HepG2 (cell line): ENCODE measurements around the gene TK1. TPM values are rescaled to one million over a fixed set of nuclear protein-coding genes. Genes with fewer than 3 reads are reported as not detected.

Source experiments
- ATAC-seq: fragments of 200-7000 bp; cut with Tn5 transposase; 3 replicates; pipeline ENCODE4 v1.9.1; 2020; ENCODE audit warnings: mild to moderate bottlenecking, moderate library complexity
- BruUV-seq: library from RNA; stranded (reverse); fragments of 400-500 nt; replicated peaks from 2 replicates; lab custom pipeline; 2021; lab: Mats Ljungman, UMichigan
- CTCF ChIA-PET: fragments of 300-600 bp; formaldehyde crosslinking; extraction: SDS; loops from one replicate; lab custom pipeline; 2021; ENCODE audit warnings: low total read pairs, inconsistent platforms, low intra/inter-chr PET ratio; lab: Yijun Ruan, JAX
- POLR2A ChIA-PET: fragments of 350-600 bp; sonication (Branson Sonifier 250); formaldehyde crosslinking; loops from one replicate; lab custom pipeline; 2020; ENCODE audit warnings: antibody characterized with exemption, inconsistent platforms; lab: Yijun Ruan, JAX
- DNase-seq: peaks from one replicate; pipeline ENCODE4 v3.0.0-alpha.2; 2015; ENCODE audit warnings: low spot score
- FAIRE-seq: peaks from 3 replicates; lab custom pipeline; 2011; peaks lifted over from hg19 to GRCh38; lab: Jason Lieb, UNC
- H2AFZ ChIP-seq: one replicate; pipeline ENCODE4 v1.6.1; 2011; ENCODE audit warnings: low read length, inconsistent platforms
- H3K27ac ChIP-seq: fragments of 300-600 bp; 3 replicates; pipeline ENCODE4 v1.8.0; 2011; ENCODE audit warnings: mixed run types, mild to moderate bottlenecking, mixed read lengths, low read length, inconsistent platforms; ENCODE audit not compliant: insufficient read depth; ENCODE audit errors: extremely low read length
- H3K27me3 ChIP-seq, 2 experiments: fragments of 200-600 bp in 1 of 2; 2 replicates in 1 of 2; 3 replicates in 1 of 2; pipeline versions ENCODE4 v1.6.0 to v1.8.0; 2011; ENCODE audit warnings: low read length in 2 of 2, mild to moderate bottlenecking in 2 of 2, moderate library complexity in 2 of 2, inconsistent platforms in 1 of 2; ENCODE audit not compliant: insufficient read depth in 2 of 2, control insufficient read depth in 1 of 2
- H3K36me3 ChIP-seq, 2 experiments: fragments of 200-600 bp in 1 of 2; replicated peaks in 1 of 2; 2 replicates in 1 of 2; 3 replicates in 1 of 2; pipeline versions ENCODE4 v1.5.1 to v1.8.0; 2011; ENCODE audit warnings: low read length in 2 of 2, inconsistent platforms in 1 of 2; ENCODE audit not compliant: insufficient read depth in 2 of 2, control insufficient read depth in 1 of 2
- H3K4me1 ChIP-seq: 2 replicates; pipeline ENCODE4 v1.5.1; 2012; ENCODE audit warnings: low read length, inconsistent platforms; ENCODE audit not compliant: insufficient read depth
- H3K4me2 ChIP-seq: 2 replicates; pipeline ENCODE4 v1.6.0; 2011; ENCODE audit warnings: low read depth, low read length, inconsistent platforms
- H3K4me3 ChIP-seq, 3 experiments: fragments of 200-600 bp in 1 of 3; sonication (generic), shearing (Covaris generic) in 1 of 3; replicated peaks in 1 of 3; 2 replicates each; pipeline ENCODE4 v1.5.1; 2011 to 2016; ENCODE audit warnings: low read length in 3 of 3, inconsistent platforms in 2 of 3, low read depth in 2 of 3, mild to moderate bottlenecking in 2 of 3, control low read depth in 1 of 3, mixed read lengths in 1 of 3; ENCODE audit not compliant: insufficient read depth in 1 of 3
- H3K79me2 ChIP-seq: one replicate; pipeline ENCODE4 v1.6.1; 2011; ENCODE audit warnings: low read length, inconsistent platforms; ENCODE audit not compliant: insufficient read depth
- H3K9ac ChIP-seq: 2 replicates; pipeline ENCODE4 v1.6.0; 2011; ENCODE audit warnings: mild to moderate bottlenecking, low read depth, low read length, inconsistent platforms; ENCODE audit not compliant: insufficient read depth
- H3K9me3 ChIP-seq: 2 replicates; pipeline ENCODE4 v1.5.1; 2012; ENCODE audit warnings: mild to moderate bottlenecking, low read length
- H4K20me1 ChIP-seq: 2 replicates; pipeline ENCODE4 v1.6.0; 2011; ENCODE audit warnings: inconsistent platforms, mild to moderate bottlenecking, low read length, moderate library complexity; ENCODE audit not compliant: insufficient read depth
- AGO2 ChIP-seq: fragments of 200-400 bp; formaldehyde crosslinking; optimal IDR thresholded peaks from 2 replicates; pipeline ENCODE3; 2017; ENCODE audit warnings: mild to moderate bottlenecking, low read depth, low read length, moderate library complexity
- BORCS8-MEF2B ChIP-seq: sonication (generic); formaldehyde crosslinking; IDR thresholded peaks from 2 replicates; pipeline ENCODE4 v1.8.0; 2022; ENCODE audit warnings: mild to moderate bottlenecking, missing genetic modification reagents
- CHCHD3 ChIP-seq: sonication (generic); formaldehyde crosslinking; IDR thresholded peaks from 2 replicates; pipeline ENCODE4 v1.8.0; 2022; ENCODE audit warnings: mild to moderate bottlenecking, missing genetic modification reagents, moderate library complexity
- EHMT2 ChIP-seq: fragments of 200-600 bp; sonication (generic); IDR thresholded peaks from 2 replicates; pipeline ENCODE4 v1.7.0; 2017; ENCODE audit warnings: antibody characterized with exemption, low read depth, low read length, borderline replicate concordance
- FOXC1 ChIP-seq: sonication (generic); formaldehyde crosslinking; IDR thresholded peaks from 2 replicates; pipeline ENCODE4 v1.8.0; 2022; ENCODE audit warnings: mild to moderate bottlenecking, missing genetic modification reagents, borderline replicate concordance
- POLR2G ChIP-seq: fragments of 200-400 bp; formaldehyde crosslinking; IDR thresholded peaks from 2 replicates; pipeline ENCODE4 v1.6.1; 2018; ENCODE audit warnings: mild to moderate bottlenecking, low read depth, low read length, moderate library complexity
- RARA ChIP-seq: IDR thresholded peaks from 2 replicates; pipeline ENCODE4 v1.6.1; 2016; ENCODE audit warnings: missing genetic modification reagents, missing compliant biosample characterization
- RBFOX2 ChIP-seq: fragments of 200-400 bp; formaldehyde crosslinking; IDR thresholded peaks from 2 replicates; pipeline ENCODE4 v1.6.1; 2017; ENCODE audit warnings: low read depth, mild to moderate bottlenecking, low read length
- RBM22 ChIP-seq: fragments of 200-400 bp; formaldehyde crosslinking; optimal IDR thresholded peaks from 2 replicates; pipeline ENCODE3; 2017; ENCODE audit warnings: mild to moderate bottlenecking, low read length, moderate library complexity
- SIN3A ChIP-seq: IDR thresholded peaks from 2 replicates; pipeline ENCODE4 v1.6.1; 2011; ENCODE audit warnings: low read depth, mild to moderate bottlenecking, control low read depth, low read length, borderline replicate concordance
- SP1 ChIP-seq, 2 experiments: fragments of 450-650 bp in 1 of 2; sonication (generic) in 1 of 2; formaldehyde crosslinking in 1 of 2; IDR thresholded peaks; 2 replicates each; pipeline versions ENCODE4 v1.4.0 to v1.6.1; 2016 to 2020; ENCODE audit warnings: missing genetic modification reagents in 1 of 2
- TCF7 ChIP-seq: sonication (generic); IDR thresholded peaks from 2 replicates; pipeline ENCODE4 v1.6.1; 2016; ENCODE audit warnings: antibody characterized with exemption, low read depth
- ZNF33B ChIP-seq: sonication (generic); formaldehyde crosslinking; IDR thresholded peaks from 2 replicates; pipeline ENCODE4 v1.5.1; 2020; ENCODE audit warnings: mild to moderate bottlenecking, missing genetic modification reagents
- ZNF354B ChIP-seq: sonication (generic); formaldehyde crosslinking; IDR thresholded peaks from 2 replicates; pipeline ENCODE4 v1.8.0; 2022; ENCODE audit warnings: mild to moderate bottlenecking, missing genetic modification reagents
- ZNF572 ChIP-seq: sonication (generic); formaldehyde crosslinking; IDR thresholded peaks from 2 replicates; pipeline ENCODE4 v1.5.1; 2020; ENCODE audit warnings: mild to moderate bottlenecking, missing genetic modification reagents
- ZNF768 ChIP-seq: sonication (generic); formaldehyde crosslinking; IDR thresholded peaks from 2 replicates; pipeline ENCODE4 v1.4.0; 2020; ENCODE audit warnings: missing genetic modification reagents
- WGBS: methylation state at CpG from one replicate; pipeline ENCODE4 v1.1.6; 2017; ENCODE audit warnings: low lambda C conversion rate; 5-methylcytosine and 5-hydroxymethylcytosine counted together
- in situ Hi-C: cut with HindIII; loops from 2 replicates; pipeline ENCODE4 v1.10.0; 2017; ENCODE audit warnings: low pct_unique_long_range_greater_than_20kb; ENCODE audit not compliant: extremely low pct_ligation_motif_present
- intact Hi-C: fragments of 100-400 bp; cut with micrococcal nuclease; formaldehyde crosslinking; loops from one replicate; pipeline ENCODE4 v1.10.0; 2022; ENCODE audit not compliant: unreplicated experiment
- polyA plus RNA-seq, 8 experiments: library from polyadenylated mRNA; depleted of rRNA in 3 of 8; stranded (reverse) in 7 of 8; unstranded in 1 of 8; fragments of >200 nt; fragmentation: Illumina TruSeq in 4 of 8; extraction: Trizol in 4 of 8; gene quantifications; 2 replicates each; pipeline versions ENCODE4 v1.2.1 to v1.2.3, GENCODE V29; 2011 to 2016; ENCODE audit warnings: low read depth in 4 of 8, missing spikeins in 1 of 8, mixed read lengths in 1 of 8; ENCODE audit not compliant: insufficient read depth in 1 of 8
- total RNA-seq, 5 experiments: library from RNA; depleted of rRNA; stranded (reverse); fragments of >200 nt; fragmentation: Illumina TruSeq; extraction: Trizol; gene quantifications; 2 replicates each; pipeline ENCODE4 v1.2.3, GENCODE V29; 2016; ENCODE audit warnings: low read depth in 1 of 5
- TF ChIP-seq, protein P1 (sequence below): sonication (generic); formaldehyde crosslinking; IDR thresholded peaks from 2 replicates; pipeline ENCODE4 v1.9.0; 2022; ENCODE audit warnings: missing genetic modification reagents, mild to moderate bottlenecking, borderline replicate concordance
- TF ChIP-seq, protein P2 (sequence below): sonication (generic); formaldehyde crosslinking; IDR thresholded peaks from 2 replicates; pipeline ENCODE4 v1.8.1; 2023; ENCODE audit warnings: mild to moderate bottlenecking, missing genetic modification reagents
- TF ChIP-seq, protein P3 (sequence below): sonication (generic); formaldehyde crosslinking; IDR thresholded peaks from 2 replicates; pipeline ENCODE4 v1.5.0; 2020; ENCODE audit warnings: missing genetic modification reagents, mild to moderate bottlenecking, borderline replicate concordance
- TF ChIP-seq, protein P4 (sequence below): sonication (generic); formaldehyde crosslinking; IDR thresholded peaks from 2 replicates; pipeline ENCODE4 v1.5.0; 2020; ENCODE audit warnings: missing genetic modification reagents

Gene TK1
- total and polyA plus RNA-seq, 2 of the 13 experiments (the other 11 are each of a cell fraction or from before 2014, with no cell fraction given) = 45.0 to 96.0 TPM

DNA sequence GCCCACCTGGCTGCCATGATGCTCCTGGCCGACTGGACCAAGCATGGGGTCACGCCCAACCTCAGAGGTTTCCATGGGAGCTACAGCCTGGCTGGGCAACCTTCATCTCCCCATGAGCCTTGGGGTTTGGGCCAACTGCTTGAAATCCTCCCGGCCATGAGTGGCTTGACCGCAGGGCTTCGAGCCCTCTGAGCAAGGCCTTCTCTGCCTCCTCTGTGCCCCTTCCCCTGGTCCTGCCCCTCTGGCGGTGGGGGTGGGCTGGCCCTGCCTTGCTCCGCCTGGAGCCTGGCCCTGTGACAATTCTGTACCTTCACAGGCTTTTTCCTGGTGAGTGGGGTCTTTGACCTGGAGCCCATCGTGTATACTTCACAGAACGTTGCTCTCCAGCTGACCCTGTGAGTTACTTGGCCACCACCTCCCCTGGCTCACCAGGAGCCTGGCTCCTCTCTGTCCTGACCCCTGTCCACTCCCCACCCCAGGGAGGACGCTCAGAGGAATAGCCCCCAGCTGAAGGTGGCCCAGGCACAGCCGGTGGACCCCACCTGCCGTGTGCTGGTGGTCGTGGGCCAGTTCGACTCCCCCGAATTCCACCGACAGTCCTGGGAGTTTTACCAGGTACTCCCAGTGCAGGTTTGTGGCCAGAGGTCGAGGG is 18.4 kb upstream of the TK1 start:
- FAIRE-seq (no peak), ATAC-seq (peak; percentile 11), DNase-seq (no peak)
- Histone ChIP-seq H3K4me1 (no peaks in the 10 kb centered on the region), H3K27me3 (no peaks in the 10 kb centered on the region), H3K27ac (no peak overlapping the region), H2AFZ (no peak overlapping the region), H3K9ac (no peak overlapping the region), H3K79me2 (peaks cover 7% of the 10 kb centered on the region), H3K9me3 (no peaks in the 10 kb centered on the region), H3K36me3 (peaks cover 34 to 57% of the 10 kb centered on the region in 2 experiments), H3K4me2 (no peak overlapping the region), H4K20me1 (peaks cover 29% of the 10 kb centered on the region), H3K4me3 (no peak overlapping the region)
- intact Hi-C loops (no loop called here), in situ Hi-C loops (no loop called here)
- ChIA-PET POLR2A (no interaction called here), CTCF (no interaction called here)
- no TSS peak for BruUV-seq
- 95% methylated on average over 13 of the region's 17 CpGs for WGBS
- TF ChIP-seq SIN3A (no peak), POLR2G (peak; percentile 0), ZNF768 (CRISPR knock-in tag) (no peak), BORCS8-MEF2B (peak; percentile 35; the same call in 1 of the 2 replicates), RBFOX2 (peak; percentile 64; the same call in 1 of the 2 replicates), CHCHD3 (CRISPR knock-in tag) (no peak), ZNF354B (CRISPR knock-in tag) (0 out of 2 replicates have a peak, but pooled peaks have one; percentile 53), RBM22 (peak; percentile 23), AGO2 (peak; percentile 93), SP1 (IDR thresholded peaks at IDR 0.05) (no peak), SP1 (CRISPR knock-in tag; IDR thresholded peaks at IDR 0.05) (no peak), TCF7 (no peak), ZNF33B (CRISPR knock-in tag) (peak; percentile 33; the same call in 1 of the 2 replicates), FOXC1 (CRISPR knock-in tag) (no peak), ZNF572 (CRISPR knock-in tag) (0 out of 2 replicates have a peak, but pooled peaks have one; percentile 28), EHMT2 (no peak), RARA (CRISPR knock-in tag) (no peak)
- TF ChIP-seq, protein P1, sequence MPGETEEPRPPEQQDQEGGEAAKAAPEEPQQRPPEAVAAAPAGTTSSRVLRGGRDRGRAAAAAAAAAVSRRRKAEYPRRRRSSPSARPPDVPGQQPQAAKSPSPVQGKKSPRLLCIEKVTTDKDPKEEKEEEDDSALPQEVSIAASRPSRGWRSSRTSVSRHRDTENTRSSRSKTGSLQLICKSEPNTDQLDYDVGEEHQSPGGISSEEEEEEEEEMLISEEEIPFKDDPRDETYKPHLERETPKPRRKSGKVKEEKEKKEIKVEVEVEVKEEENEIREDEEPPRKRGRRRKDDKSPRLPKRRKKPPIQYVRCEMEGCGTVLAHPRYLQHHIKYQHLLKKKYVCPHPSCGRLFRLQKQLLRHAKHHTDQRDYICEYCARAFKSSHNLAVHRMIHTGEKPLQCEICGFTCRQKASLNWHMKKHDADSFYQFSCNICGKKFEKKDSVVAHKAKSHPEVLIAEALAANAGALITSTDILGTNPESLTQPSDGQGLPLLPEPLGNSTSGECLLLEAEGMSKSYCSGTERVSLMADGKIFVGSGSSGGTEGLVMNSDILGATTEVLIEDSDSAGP = peak; percentile 5; the same call in 1 of the 2 replicates
- TF ChIP-seq, protein P2, sequence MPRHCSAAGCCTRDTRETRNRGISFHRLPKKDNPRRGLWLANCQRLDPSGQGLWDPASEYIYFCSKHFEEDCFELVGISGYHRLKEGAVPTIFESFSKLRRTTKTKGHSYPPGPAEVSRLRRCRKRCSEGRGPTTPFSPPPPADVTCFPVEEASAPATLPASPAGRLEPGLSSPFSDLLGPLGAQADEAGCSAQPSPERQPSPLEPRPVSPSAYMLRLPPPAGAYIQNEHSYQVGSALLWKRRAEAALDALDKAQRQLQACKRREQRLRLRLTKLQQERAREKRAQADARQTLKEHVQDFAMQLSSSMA (CRISPR knock-in tag) = no peak
- TF ChIP-seq, protein P3, sequence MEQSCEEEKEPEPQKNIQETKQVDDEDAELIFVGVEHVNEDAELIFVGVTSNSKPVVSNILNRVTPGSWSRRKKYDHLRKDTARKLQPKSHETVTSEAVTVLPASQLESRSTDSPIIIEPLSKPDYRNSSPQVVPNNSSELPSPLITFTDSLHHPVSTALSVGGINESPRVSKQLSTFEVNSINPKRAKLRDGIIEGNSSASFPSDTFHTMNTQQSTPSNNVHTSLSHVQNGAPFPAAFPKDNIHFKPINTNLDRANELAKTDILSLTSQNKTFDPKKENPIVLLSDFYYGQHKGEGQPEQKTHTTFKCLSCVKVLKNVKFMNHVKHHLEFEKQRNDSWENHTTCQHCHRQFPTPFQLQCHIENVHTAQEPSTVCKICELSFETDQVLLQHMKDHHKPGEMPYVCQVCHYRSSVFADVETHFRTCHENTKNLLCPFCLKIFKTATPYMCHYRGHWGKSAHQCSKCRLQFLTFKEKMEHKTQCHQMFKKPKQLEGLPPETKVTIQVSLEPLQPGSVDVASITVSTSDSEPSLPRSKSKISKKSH (CRISPR knock-in tag) = no peak
- TF ChIP-seq, protein P4, sequence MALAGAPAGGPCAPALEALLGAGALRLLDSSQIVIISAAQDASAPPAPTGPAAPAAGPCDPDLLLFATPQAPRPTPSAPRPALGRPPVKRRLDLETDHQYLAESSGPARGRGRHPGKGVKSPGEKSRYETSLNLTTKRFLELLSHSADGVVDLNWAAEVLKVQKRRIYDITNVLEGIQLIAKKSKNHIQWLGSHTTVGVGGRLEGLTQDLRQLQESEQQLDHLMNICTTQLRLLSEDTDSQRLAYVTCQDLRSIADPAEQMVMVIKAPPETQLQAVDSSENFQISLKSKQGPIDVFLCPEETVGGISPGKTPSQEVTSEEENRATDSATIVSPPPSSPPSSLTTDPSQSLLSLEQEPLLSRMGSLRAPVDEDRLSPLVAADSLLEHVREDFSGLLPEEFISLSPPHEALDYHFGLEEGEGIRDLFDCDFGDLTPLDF (CRISPR knock-in tag) = no peak
